Keratinocyte (primary cell): ENCODE measurements around the gene CCR5. TPM values are rescaled to one million over a fixed set of nuclear protein-coding genes. Genes with fewer than 3 reads are reported as not detected.

ENCODE experiments used
- DNase-seq: peaks from one replicate; pipeline ENCODE4 v3.0.0-alpha.2; 2011; ENCODE audit warnings: low read depth, missing footprints, low spot score
- FAIRE-seq: peaks from 2 replicates; lab custom pipeline; 2011; peaks lifted over from hg19 to GRCh38; lab: Jason Lieb, UNC
- H2AFZ ChIP-seq: 2 replicates; pipeline ENCODE4 v1.6.0; 2012; ENCODE audit warnings: low read length, control low read depth, inconsistent platforms; ENCODE audit not compliant: control insufficient read depth
- H3K27ac ChIP-seq: 2 replicates; pipeline ENCODE4 v1.5.1; 2011; ENCODE audit warnings: low read length; ENCODE audit not compliant: control insufficient read depth, insufficient read depth
- H3K27me3 ChIP-seq: 3 replicates; pipeline ENCODE4 v1.6.0; 2011; ENCODE audit warnings: low read length; ENCODE audit not compliant: control insufficient read depth, insufficient read depth; ENCODE audit errors: extremely low read depth
- H3K36me3 ChIP-seq, 2 experiments: 2 replicates in 1 of 2; 3 replicates in 1 of 2; pipeline ENCODE4 v1.5.1; 2011; ENCODE audit warnings: low read length in 2 of 2, mild to moderate bottlenecking in 1 of 2; ENCODE audit not compliant: control insufficient read depth in 2 of 2, insufficient read depth in 2 of 2; ENCODE audit errors: extremely low read depth in 1 of 2
- H3K4me1 ChIP-seq: 3 replicates; pipeline ENCODE4 v1.5.1; 2011; ENCODE audit warnings: low read length; ENCODE audit not compliant: control insufficient read depth, insufficient read depth; ENCODE audit errors: extremely low read depth
- H3K4me2 ChIP-seq: 3 replicates; pipeline ENCODE4 v1.6.0; 2011; ENCODE audit warnings: low read depth, low read length; ENCODE audit not compliant: control insufficient read depth, insufficient read depth; ENCODE audit errors: extremely low read depth
- H3K4me3 ChIP-seq, 3 experiments: fragments of 200-600 bp in 1 of 3; sonication (generic) in 1 of 3; 2 replicates in 2 of 3; 3 replicates in 1 of 3; pipeline ENCODE4 v1.5.1; 2011 to 2016; ENCODE audit warnings: low read length in 3 of 3, mild to moderate bottlenecking in 3 of 3, control low read depth in 2 of 3, inconsistent platforms in 1 of 3, low read depth in 1 of 3, mixed read lengths in 1 of 3, mixed run types in 1 of 3, moderate library complexity in 1 of 3; ENCODE audit not compliant: control insufficient read depth in 2 of 3, insufficient read depth in 2 of 3; ENCODE audit errors: extremely low read depth in 1 of 3
- H3K79me2 ChIP-seq: 2 replicates; pipeline ENCODE4 v1.6.0; 2012; ENCODE audit warnings: low read length; ENCODE audit not compliant: control insufficient read depth, insufficient read depth
- H3K9ac ChIP-seq: 3 replicates; pipeline ENCODE4 v1.6.0; 2011; ENCODE audit warnings: low read length; ENCODE audit not compliant: control insufficient read depth, insufficient read depth; ENCODE audit errors: extremely low read depth
- H3K9me1 ChIP-seq: 3 replicates; pipeline ENCODE4 v1.6.0; 2011; ENCODE audit warnings: low read length; ENCODE audit not compliant: control insufficient read depth, insufficient read depth; ENCODE audit errors: extremely low read depth
- H3K9me3 ChIP-seq: 2 replicates; pipeline ENCODE4 v1.5.1; 2012; ENCODE audit warnings: low read depth, low read length; ENCODE audit not compliant: control insufficient read depth
- H4K20me1 ChIP-seq: 3 replicates; pipeline ENCODE4 v1.6.0; 2011; ENCODE audit warnings: low read length; ENCODE audit not compliant: control insufficient read depth, insufficient read depth; ENCODE audit errors: extremely low read depth
- CTCF ChIP-seq, 3 experiments: IDR thresholded peaks in 1 of 3; conservative IDR thresholded peaks in 1 of 3; optimal IDR thresholded peaks in 1 of 3; 2 replicates in 2 of 3; 3 replicates in 1 of 3; pipeline versions ENCODE3 to v1.5.1; 2011; ENCODE audit warnings: low read length in 3 of 3, mild to moderate bottlenecking in 3 of 3, moderate library complexity in 2 of 3, control low read depth in 1 of 3, inconsistent platforms in 1 of 3; ENCODE audit not compliant: insufficient read depth in 2 of 3; ENCODE audit errors: extremely low read depth in 1 of 3
- EZH2 ChIP-seq: IDR thresholded peaks from one replicate; pipeline ENCODE4 v1.6.1; 2012; ENCODE audit warnings: inconsistent platforms, mild to moderate bottlenecking, low read length, moderate library complexity
- dilution Hi-C: fragments of 300-500 bp; cut with MboI; formaldehyde crosslinking; loops from one replicate; pipeline ENCODE4 v1.7.0; 2020; ENCODE audit warnings: low sequenced_read_pairs; ENCODE audit not compliant: extremely low pct_ligation_motif_present
- polyA plus RNA-seq, 5 experiments: library from polyadenylated mRNA; depleted of rRNA in 3 of 5; stranded (reverse) in 3 of 5; stranded (forward) in 1 of 5; unstranded in 1 of 5; fragments of >200 nt; gene quantifications; 1 replicate in 1 of 5; 2 replicates in 3 of 5; 3 replicates in 1 of 5; pipeline versions ENCODE4 v1.2.1 to v1.2.3, GENCODE V29; 2011 to 2012; ENCODE audit warnings: missing spikeins in 2 of 5, low read depth in 1 of 5, low replicate concordance in 1 of 5

CCR5 gene
- polyA plus RNA-seq, 1 donor (not counting 4 experiments of a cell fraction or from before 2014, with no cell fraction given), result 0.14 TPM

- Histone ChIP-seq H2AFZ (no peak overlapping the region), H3K9ac (no peak overlapping the region), H3K36me3 (no peaks in the 10 kb centered on the region), H3K27me3 (no peaks in the 10 kb centered on the region), H3K79me2 (no peaks in the 10 kb centered on the region), H3K9me3 (no peaks in the 10 kb centered on the region), H3K4me1 (peaks cover 4% of the 10 kb centered on the region), H3K9me1 (no peaks in the 10 kb centered on the region), H3K27ac (no peak overlapping the region), H3K4me2 (no peak overlapping the region), H3K4me3 (no peak overlapping the region), H4K20me1 (no peaks in the 10 kb centered on the region)
- TF ChIP-seq EZH2, result no peak
- TF ChIP-seq CTCF (optimal IDR thresholded peaks at IDR 0.05 in 1 of 3, IDR thresholded peaks at IDR 0.05 in 1 of 3, conservative IDR thresholded peaks at IDR 0.05 in 1 of 3; ENCODE audit: extremely low read depth in 1 of 3, insufficient read depth in 2 of 3, low read length in 3 of 3), result peak in 2 of 3 experiments; percentile 13 to 77
- dilution Hi-C loops, result no loop called here
- peak; percentile 36 for FAIRE-seq
- DNase-seq, result no peak
Observed at GRCh38 chr3:46368569-46368968, 2.2 kb upstream of the CCR5 start.

GRCh38 chr3:46369151-46369550 is 1.6 kb upstream of the CCR5 start:
- dilution Hi-C loops, result no loop called here
- Histone ChIP-seq H4K20me1 (no peaks in the 10 kb centered on the region), H3K27me3 (no peaks in the 10 kb centered on the region), H3K4me2 (no peak overlapping the region), H3K9ac (no peak overlapping the region), H3K27ac (no peak overlapping the region), H3K36me3 (no peaks in the 10 kb centered on the region), H3K4me3 (no peak overlapping the region), H3K4me1 (peaks cover 4% of the 10 kb centered on the region), H2AFZ (no peak overlapping the region), H3K9me3 (no peaks in the 10 kb centered on the region), H3K9me1 (no peaks in the 10 kb centered on the region), H3K79me2 (no peaks in the 10 kb centered on the region)
- TF ChIP-seq CTCF (optimal IDR thresholded peaks at IDR 0.05 in 1 of 3, IDR thresholded peaks at IDR 0.05 in 1 of 3, conservative IDR thresholded peaks at IDR 0.05 in 1 of 3; ENCODE audit: extremely low read depth in 1 of 3, insufficient read depth in 2 of 3, low read length in 3 of 3), result no peak
- TF ChIP-seq EZH2, result no peak
- DNase-seq, result no peak
- no peak for FAIRE-seq
